CD4-positive, alpha-beta memory T cell (primary cell): ENCODE results near the gene KRTAP13-3. TPM values are rescaled to one million over a fixed set of nuclear protein-coding genes. Genes with fewer than 3 reads are reported as not detected.

Experiments
- CTCF ChIA-PET: fragments of 350-600 bp; sonication (Branson Sonifier 250); formaldehyde crosslinking; loops from one replicate; lab custom pipeline; 2021; ENCODE audit warnings: inconsistent platforms; ENCODE audit not compliant: partially characterized antibody; lab: Charles Lee
- POLR2A ChIA-PET: fragments of 350-600 bp; sonication (Branson Sonifier 250); formaldehyde crosslinking; loops from one replicate; lab custom pipeline; 2021; ENCODE audit not compliant: partially characterized antibody; lab: Charles Lee
- DNase-seq, 5 donors: peaks; one replicate each; pipeline versions ENCODE4 v3.0.0 to v3.0.0-alpha.2; 2020 to 2022; ENCODE audit warnings: mixed read lengths in 1 of 5
- H3K27ac ChIP-seq: one replicate; pipeline ENCODE4 v1.7.0; 2013; ENCODE audit warnings: low read depth, low read length
- H3K27me3 ChIP-seq: 2 replicates; pipeline ENCODE4 v1.7.0; 2013; ENCODE audit warnings: mild to moderate bottlenecking, low read length, moderate library complexity; ENCODE audit not compliant: insufficient read depth
- H3K36me3 ChIP-seq: 2 replicates; pipeline ENCODE4 v1.7.0; 2013; ENCODE audit warnings: mild to moderate bottlenecking, low read length, moderate library complexity; ENCODE audit not compliant: insufficient read depth
- H3K4me1 ChIP-seq: 2 replicates; pipeline ENCODE4 v1.7.0; 2013; ENCODE audit warnings: mild to moderate bottlenecking, low read length, moderate library complexity; ENCODE audit not compliant: insufficient read depth
- H3K4me3 ChIP-seq, 2 donors: one replicate each; pipeline ENCODE4 v1.7.0; 2013; ENCODE audit warnings: low read length in 2 of 2, mild to moderate bottlenecking in 1 of 2
- H3K9me3 ChIP-seq, 2 donors: one replicate each; pipeline ENCODE4 v1.7.0; 2013; ENCODE audit warnings: low read length in 2 of 2, control low read depth in 1 of 2; ENCODE audit not compliant: control insufficient read depth in 1 of 2
- H3K27ac Mint-ChIP-seq, 7 donors: one replicate each; pipeline ENCODE4 v1.8.0; 2020 to 2021; ENCODE audit warnings: mixed read lengths in 7 of 7, mild to moderate bottlenecking in 6 of 7, inconsistent platforms in 3 of 7, moderate library complexity in 3 of 7
- H3K27me3 Mint-ChIP-seq, 2 donors: one replicate each; pipeline ENCODE4 v1.8.0; 2020 to 2021; ENCODE audit warnings: mixed read lengths in 2 of 2
- H3K36me3 Mint-ChIP-seq, 2 donors: one replicate each; pipeline ENCODE4 v1.8.0; 2020 to 2021; ENCODE audit warnings: mixed read lengths in 2 of 2, inconsistent platforms in 1 of 2, mild to moderate bottlenecking in 1 of 2
- H3K4me1 Mint-ChIP-seq, 4 donors: one replicate each; pipeline ENCODE4 v1.8.0; 2020 to 2021; ENCODE audit warnings: mixed read lengths in 4 of 4, mild to moderate bottlenecking in 1 of 4
- H3K4me3 Mint-ChIP-seq, 8 donors: one replicate each; pipeline ENCODE4 v1.8.0; 2020 to 2021; ENCODE audit warnings: mixed read lengths in 8 of 8, mild to moderate bottlenecking in 7 of 8, moderate library complexity in 6 of 8, inconsistent platforms in 3 of 8
- H3K9me3 Mint-ChIP-seq, 8 donors: one replicate each; pipeline ENCODE4 v1.8.0; 2020 to 2021; ENCODE audit warnings: mixed read lengths in 8 of 8, mild to moderate bottlenecking in 5 of 8, inconsistent platforms in 3 of 8, moderate library complexity in 1 of 8
- intact Hi-C: fragments of 100-400 bp; cut with micrococcal nuclease; formaldehyde crosslinking; loops from one replicate; pipeline ENCODE4 v1.15.1; 2023
- polyA plus RNA-seq, 2 donors: library from polyadenylated mRNA; unstranded; fragments of 300-500 nt; fragmentation: Illumina TruSeq; gene quantifications; one replicate each; pipeline ENCODE4 v1.2.3, GENCODE V29; 2021
- total RNA-seq, 2 experiments: library from RNA; stranded (reverse); gene quantifications; one replicate each; pipeline ENCODE4 v1.2.3, GENCODE V29; 2021

The KRTAP13-3 gene
- total and polyA plus RNA-seq, 4 experiments from 2014 or later: not detected

DNA sequence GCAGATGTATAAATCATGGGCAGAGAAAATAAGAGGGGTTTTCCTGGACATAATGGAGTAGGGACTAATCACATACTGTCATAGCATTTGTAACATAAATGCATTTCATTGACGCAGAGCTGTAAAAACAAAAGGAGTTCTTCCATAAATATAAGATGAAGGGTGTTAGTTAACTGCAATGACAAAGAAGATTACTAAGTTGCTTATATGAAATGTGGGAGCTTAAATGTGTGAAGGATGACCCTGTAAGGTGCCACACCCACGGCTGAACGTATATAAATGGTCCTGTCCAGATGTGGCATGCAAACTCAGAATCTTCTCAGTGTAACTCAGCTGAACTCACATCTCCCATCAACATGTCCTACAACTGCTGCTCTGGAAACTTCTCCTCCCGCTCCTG is 30.0 kb downstream of the KRTAP13-3 start, which contains the start of gene KRTAP13-1:
Gene KRTAP13-1, plus strand, starts transcription at position 301 of the 400 bp plus-strand sequence. Its CDS starts 56 bp downstream, at position 357.
- Mint-ChIP-seq H3K27ac (no peak within 1 kb of the TSS), H3K4me3 (no peak within 1 kb of the TSS), H3K36me3 (no peaks in the 10 kb centered on the region), H3K27me3 (peaks cover 3 to 5% of the 10 kb centered on the region in 2 donors), H3K9me3 (peaks cover 0 to 10% (median under 1%) of the 10 kb centered on the region in 8 donors), H3K4me1 (no peaks in the 10 kb centered on the region)
- CTCF ChIA-PET: no interaction called here
- no peaks in the 10 kb centered on the region for H3K9me3 ChIP-seq
- POLR2A ChIA-PET: no interaction called here
- DNase-seq: no peak
- no peaks in the 10 kb centered on the region for H3K36me3 ChIP-seq
- H3K4me1 ChIP-seq: no peaks in the 10 kb centered on the region
- intact Hi-C loops: no loop called here
- H3K27me3 ChIP-seq: no peaks in the 10 kb centered on the region
- no peak within 1 kb of the TSS for H3K27ac ChIP-seq
- H3K4me3 ChIP-seq: no peak within 1 kb of the TSS

DNA sequence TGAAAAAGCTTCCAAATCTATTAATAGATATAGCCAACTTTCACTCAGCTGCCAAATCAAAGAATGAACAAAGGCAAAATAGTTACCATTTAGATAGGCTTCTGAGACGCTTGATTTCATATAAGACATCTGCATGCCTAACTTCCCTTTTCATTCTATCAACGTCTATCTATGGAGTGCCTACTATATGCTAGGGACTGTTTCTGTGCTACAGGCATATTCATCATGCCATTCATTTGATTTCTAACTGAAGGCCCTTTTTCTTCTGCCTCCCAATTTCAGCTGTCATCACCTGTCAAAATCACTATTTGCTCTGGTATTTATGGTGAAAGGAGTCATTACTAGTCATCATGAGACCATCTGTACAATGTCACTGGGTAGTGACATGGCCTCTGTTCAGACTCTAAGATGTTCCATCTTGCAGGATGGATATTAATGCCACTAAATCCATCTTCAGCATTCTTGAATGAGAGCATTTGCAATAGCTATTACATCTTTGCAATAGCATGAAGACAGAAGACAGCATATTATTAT is 34.2 kb downstream of the KRTAP13-3 start:
- Mint-ChIP-seq H3K4me3 (no peak overlapping the region), H3K36me3 (no peaks in the 10 kb centered on the region), H3K27ac (no peak overlapping the region), H3K9me3 (peaks cover 0 to 17% (median 2%) of the 10 kb centered on the region in 8 donors), H3K4me1 (no peaks in the 10 kb centered on the region), H3K27me3 (peaks cover 1% of the 10 kb centered on the region in 2 donors)
- Histone ChIP-seq H3K4me1 (no peaks in the 10 kb centered on the region), H3K9me3 (no peaks in the 10 kb centered on the region), H3K27me3 (no peaks in the 10 kb centered on the region), H3K36me3 (no peaks in the 10 kb centered on the region), H3K4me3 (no peak overlapping the region), H3K27ac (no peak overlapping the region)
- intact Hi-C loops: no loop called here
- no peak for DNase-seq
- ChIA-PET CTCF (no interaction called here), POLR2A (no interaction called here)

GRCh38 chr21:30382201-30382600 is 43.5 kb downstream of the KRTAP13-3 start:
- no peak overlapping the region for H3K27ac Mint-ChIP-seq
- intact Hi-C loops: no loop called here

More at GRCh38 chr21:30382201-30382600, 43.5 kb downstream of the KRTAP13-3 start:
- no peaks in the 10 kb centered on the region for H3K4me1 Mint-ChIP-seq
- H3K9me3 Mint-ChIP-seq: peaks cover 0 to 6% (median 0%) of the 10 kb centered on the region in 8 donors
- H3K36me3 Mint-ChIP-seq: no peaks in the 10 kb centered on the region
- H3K27me3 ChIP-seq: no peaks in the 10 kb centered on the region
- peaks cover 0 to 2% of the 10 kb centered on the region in 2 donors for H3K27me3 Mint-ChIP-seq
- CTCF ChIA-PET: no interaction called here
- H3K9me3 ChIP-seq: no peaks in the 10 kb centered on the region
- no peaks in the 10 kb centered on the region for H3K36me3 ChIP-seq
- no peak overlapping the region for H3K4me3 Mint-ChIP-seq
- no peak overlapping the region for H3K4me3 ChIP-seq
- no peak overlapping the region for H3K27ac ChIP-seq
- no peak for DNase-seq
- H3K4me1 ChIP-seq: no peaks in the 10 kb centered on the region
- POLR2A ChIA-PET: no interaction called here

Other genes with a start within 250 kb of the KRTAP13-3 start
- gene CLDN8, start 209.8 kb downstream of the KRTAP13-3 start, total RNA-seq: not detected
- not detected for gene CLDN8, start 209.8 kb downstream of the KRTAP13-3 start, polyA plus RNA-seq
- gene KRTAP24-1, start 143.0 kb downstream of the KRTAP13-3 start, total RNA-seq: not detected
- gene KRTAP24-1, start 143.0 kb downstream of the KRTAP13-3 start, polyA plus RNA-seq: not detected
- gene KRTAP25-1, start 136.4 kb downstream of the KRTAP13-3 start, total RNA-seq: not detected
- gene KRTAP25-1, start 136.4 kb downstream of the KRTAP13-3 start, polyA plus RNA-seq: not detected
- not detected for gene KRTAP26-1, start 105.6 kb downstream of the KRTAP13-3 start, total RNA-seq
- not detected for gene KRTAP26-1, start 105.6 kb downstream of the KRTAP13-3 start, polyA plus RNA-seq
- gene KRTAP27-1, start 88.2 kb downstream of the KRTAP13-3 start, total RNA-seq: not detected
- not detected for gene KRTAP27-1, start 88.2 kb downstream of the KRTAP13-3 start, polyA plus RNA-seq
- gene KRTAP23-1, start 77.3 kb downstream of the KRTAP13-3 start, total RNA-seq: not detected
- gene KRTAP23-1, start 77.3 kb downstream of the KRTAP13-3 start, polyA plus RNA-seq: not detected
- not detected for gene KRTAP13-2, start 53.7 kb downstream of the KRTAP13-3 start, total RNA-seq
- not detected for gene KRTAP13-2, start 53.7 kb downstream of the KRTAP13-3 start, polyA plus RNA-seq
- not detected for gene KRTAP13-1, start 29.9 kb downstream of the KRTAP13-3 start, total RNA-seq
- not detected for gene KRTAP13-1, start 29.9 kb downstream of the KRTAP13-3 start, polyA plus RNA-seq
- gene KRTAP13-4, start 4.3 kb upstream of the KRTAP13-3 start, total RNA-seq: not detected
- gene KRTAP13-4, start 4.3 kb upstream of the KRTAP13-3 start, polyA plus RNA-seq: not detected
- not detected for gene KRTAP15-1, start 14.3 kb upstream of the KRTAP13-3 start, total RNA-seq
- gene KRTAP15-1, start 14.3 kb upstream of the KRTAP13-3 start, polyA plus RNA-seq: not detected
- not detected for gene KRTAP19-1, start 54.4 kb upstream of the KRTAP13-3 start, total RNA-seq
- not detected for gene KRTAP19-1, start 54.4 kb upstream of the KRTAP13-3 start, polyA plus RNA-seq
- not detected for gene KRTAP19-2, start 61.5 kb upstream of the KRTAP13-3 start, total RNA-seq
- not detected for gene KRTAP19-2, start 61.5 kb upstream of the KRTAP13-3 start, polyA plus RNA-seq
- not detected for gene KRTAP19-3, start 66.1 kb upstream of the KRTAP13-3 start, total RNA-seq
- gene KRTAP19-3, start 66.1 kb upstream of the KRTAP13-3 start, polyA plus RNA-seq: not detected
- not detected for gene KRTAP19-4, start 71.2 kb upstream of the KRTAP13-3 start, total RNA-seq
- gene KRTAP19-4, start 71.2 kb upstream of the KRTAP13-3 start, polyA plus RNA-seq: not detected
- not detected for gene KRTAP19-5, start 76.2 kb upstream of the KRTAP13-3 start, total RNA-seq
- gene KRTAP19-5, start 76.2 kb upstream of the KRTAP13-3 start, polyA plus RNA-seq: not detected
- not detected for gene KRTAP19-6, start 115.9 kb upstream of the KRTAP13-3 start, total RNA-seq
- gene KRTAP19-6, start 115.9 kb upstream of the KRTAP13-3 start, polyA plus RNA-seq: not detected
- not detected for gene KRTAP19-7, start 135.4 kb upstream of the KRTAP13-3 start, total RNA-seq
- not detected for gene KRTAP19-7, start 135.4 kb upstream of the KRTAP13-3 start, polyA plus RNA-seq
- gene KRTAP22-2, start 164.5 kb upstream of the KRTAP13-3 start, total RNA-seq: not detected
- not detected for gene KRTAP22-2, start 164.5 kb upstream of the KRTAP13-3 start, polyA plus RNA-seq
- not detected for gene KRTAP6-3, start 166.5 kb upstream of the KRTAP13-3 start, total RNA-seq
- not detected for gene KRTAP6-3, start 166.5 kb upstream of the KRTAP13-3 start, polyA plus RNA-seq
- gene KRTAP6-2, start 173.0 kb upstream of the KRTAP13-3 start, total RNA-seq: not detected
- not detected for gene KRTAP6-2, start 173.0 kb upstream of the KRTAP13-3 start, polyA plus RNA-seq
- not detected for gene KRTAP22-1, start 175.2 kb upstream of the KRTAP13-3 start, total RNA-seq
- not detected for gene KRTAP22-1, start 175.2 kb upstream of the KRTAP13-3 start, polyA plus RNA-seq
- not detected for gene KRTAP6-1, start 188.0 kb upstream of the KRTAP13-3 start, total RNA-seq
- not detected for gene KRTAP6-1, start 188.0 kb upstream of the KRTAP13-3 start, polyA plus RNA-seq
- not detected for gene KRTAP20-1, start 190.5 kb upstream of the KRTAP13-3 start, total RNA-seq
- gene KRTAP20-1, start 190.5 kb upstream of the KRTAP13-3 start, polyA plus RNA-seq: not detected
- not detected for gene KRTAP20-4, start 194.7 kb upstream of the KRTAP13-3 start, total RNA-seq
- gene KRTAP20-4, start 194.7 kb upstream of the KRTAP13-3 start, polyA plus RNA-seq: not detected
- gene KRTAP20-2, start 209.3 kb upstream of the KRTAP13-3 start, total RNA-seq: not detected
- not detected for gene KRTAP20-2, start 209.3 kb upstream of the KRTAP13-3 start, polyA plus RNA-seq
- not detected for gene KRTAP20-3, start 216.9 kb upstream of the KRTAP13-3 start, total RNA-seq
- gene KRTAP20-3, start 216.9 kb upstream of the KRTAP13-3 start, polyA plus RNA-seq: not detected